ENCODE data around the gene TEN1.

DNA sequence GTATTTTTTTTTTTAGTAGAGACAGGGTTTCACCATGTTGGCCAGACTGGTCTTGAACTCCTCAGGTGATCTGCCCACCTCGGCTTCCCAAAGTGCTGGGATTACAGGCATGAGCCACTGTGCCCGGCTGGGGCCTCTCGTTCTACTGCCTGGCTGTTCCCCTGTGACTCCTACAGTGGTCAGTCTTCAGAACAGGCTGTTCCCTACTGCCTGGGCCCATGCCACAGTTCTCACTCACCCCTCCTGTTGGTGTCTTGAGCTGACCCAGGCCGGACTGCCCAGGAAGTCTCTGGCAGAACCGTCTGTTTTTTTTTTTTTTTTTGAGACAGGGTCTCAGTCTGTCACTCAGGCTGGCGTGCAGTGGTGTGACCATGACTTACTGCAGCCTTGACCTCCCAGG lies 24.9 kb downstream of the TEN1 start:
- TF ChIP-seq CTCF (conservative IDR thresholded peaks at IDR 0.05) (no peak), ZFX (IDR thresholded peaks at IDR 0.05) (no peak)
